HepG2 (cell line): ENCODE data around the gene PNPLA8. TPM values are rescaled to one million over a fixed set of nuclear protein-coding genes. Genes with fewer than 3 reads are reported as not detected.

Experiments
- CBX5 ChIP-seq: sonication (generic); formaldehyde crosslinking; IDR thresholded peaks from 2 replicates; pipeline ENCODE4 v1.4.0; 2020; ENCODE audit warnings: missing genetic modification reagents, borderline replicate concordance
- CEBPB ChIP-seq: IDR thresholded peaks from 2 replicates; pipeline ENCODE4 v1.6.1; 2011; ENCODE audit warnings: low read depth, low read length, improper control_type of control experiment, borderline replicate concordance
- DDIT3 ChIP-seq: sonication (generic); formaldehyde crosslinking; IDR thresholded peaks from 2 replicates; pipeline ENCODE4 v1.4.0; 2020; ENCODE audit warnings: mild to moderate bottlenecking, missing genetic modification reagents
- DMAP1 ChIP-seq: IDR thresholded peaks from 2 replicates; pipeline ENCODE4 v1.6.1; 2016
- ELF3 ChIP-seq: IDR thresholded peaks from 2 replicates; pipeline ENCODE4 v1.6.1; 2016; ENCODE audit warnings: missing genetic modification reagents, missing compliant biosample characterization
- ERF ChIP-seq: IDR thresholded peaks from 2 replicates; pipeline ENCODE4 v1.6.1; 2018; ENCODE audit warnings: missing biosample characterization, missing genetic modification reagents
- GFI1 ChIP-seq: sonication (generic); formaldehyde crosslinking; IDR thresholded peaks from 2 replicates; pipeline ENCODE4 v1.5.0; 2020; ENCODE audit warnings: missing genetic modification reagents, mild to moderate bottlenecking, borderline replicate concordance
- HDAC2 ChIP-seq: sonication (generic); formaldehyde crosslinking; IDR thresholded peaks from 2 replicates; pipeline ENCODE4 v1.4.0; 2020; ENCODE audit warnings: missing genetic modification reagents
- HIC2 ChIP-seq: sonication (generic); formaldehyde crosslinking; IDR thresholded peaks from 2 replicates; pipeline ENCODE4 v1.9.0; 2022; ENCODE audit warnings: low read depth, missing genetic modification reagents
- KLF9 ChIP-seq: IDR thresholded peaks from 2 replicates; pipeline ENCODE4 v1.6.1; 2016; ENCODE audit warnings: low read depth
- MED13 ChIP-seq: sonication (generic); formaldehyde crosslinking; IDR thresholded peaks from 2 replicates; pipeline ENCODE4 v1.5.0; 2020; ENCODE audit warnings: missing genetic modification reagents
- NFATC3 ChIP-seq: sonication (generic); formaldehyde crosslinking; IDR thresholded peaks from 2 replicates; pipeline ENCODE4 v1.5.1; 2020; ENCODE audit warnings: mild to moderate bottlenecking, missing genetic modification reagents
- YEATS4 ChIP-seq: sonication (generic); formaldehyde crosslinking; IDR thresholded peaks from 2 replicates; pipeline ENCODE4 v1.4.0; 2020; ENCODE audit warnings: missing genetic modification reagents, borderline replicate concordance
- ZFP36L1 ChIP-seq: sonication (generic); formaldehyde crosslinking; IDR thresholded peaks from 2 replicates; pipeline ENCODE4 v1.8.0; 2022; ENCODE audit warnings: mild to moderate bottlenecking, missing genetic modification reagents, moderate library complexity
- ZNF224 ChIP-seq: sonication (generic); formaldehyde crosslinking; IDR thresholded peaks from 2 replicates; pipeline ENCODE4 v1.5.0; 2020; ENCODE audit warnings: mild to moderate bottlenecking, missing genetic modification reagents
- ZNF274 ChIP-seq: sonication (generic); formaldehyde crosslinking; IDR thresholded peaks from 2 replicates; pipeline ENCODE4 v1.5.1; 2020; ENCODE audit warnings: mild to moderate bottlenecking, missing genetic modification reagents
- ZNF350 ChIP-seq: sonication (generic); formaldehyde crosslinking; IDR thresholded peaks from 2 replicates; pipeline ENCODE4 v1.4.0; 2020; ENCODE audit warnings: mild to moderate bottlenecking, low read depth, missing genetic modification reagents, borderline replicate concordance
- ZNF749 ChIP-seq: sonication (generic); formaldehyde crosslinking; IDR thresholded peaks from 2 replicates; pipeline ENCODE4 v1.8.0; 2022; ENCODE audit warnings: mild to moderate bottlenecking, missing genetic modification reagents, moderate library complexity, borderline replicate concordance
- ZNF816 ChIP-seq: sonication (generic); formaldehyde crosslinking; IDR thresholded peaks from 2 replicates; pipeline ENCODE4 v1.8.0; 2022; ENCODE audit warnings: missing genetic modification reagents, mild to moderate bottlenecking, borderline replicate concordance
- polyA plus RNA-seq, 8 experiments: library from polyadenylated mRNA; depleted of rRNA in 3 of 8; stranded (reverse) in 7 of 8; unstranded in 1 of 8; fragments of >200 nt; fragmentation: Illumina TruSeq in 4 of 8; extraction: Trizol in 4 of 8; gene quantifications; 2 replicates each; pipeline versions ENCODE4 v1.2.1 to v1.2.3, GENCODE V29; 2011 to 2016; ENCODE audit warnings: low read depth in 4 of 8, missing spikeins in 1 of 8, mixed read lengths in 1 of 8; ENCODE audit not compliant: insufficient read depth in 1 of 8
- total RNA-seq, 5 experiments: library from RNA; depleted of rRNA; stranded (reverse); fragments of >200 nt; fragmentation: Illumina TruSeq; extraction: Trizol; gene quantifications; 2 replicates each; pipeline ENCODE4 v1.2.3, GENCODE V29; 2016; ENCODE audit warnings: low read depth in 1 of 5
- TF ChIP-seq, protein P1 (sequence below): sonication (generic); formaldehyde crosslinking; IDR thresholded peaks from 2 replicates; pipeline ENCODE4 v1.5.0; 2020; ENCODE audit warnings: mild to moderate bottlenecking, missing genetic modification reagents
- TF ChIP-seq, protein P2 (sequence below): sonication (generic); formaldehyde crosslinking; IDR thresholded peaks from 2 replicates; pipeline ENCODE4 v1.4.0; 2020; ENCODE audit warnings: missing genetic modification reagents, borderline replicate concordance

The PNPLA8 gene
- total and polyA plus RNA-seq, 2 of the 13 experiments (the other 11 are each of a cell fraction or from before 2014, with no cell fraction given), result 6.3 to 11.4 TPM

- TF ChIP-seq ELF3 (CRISPR knock-in tag) (peak; percentile 77), NFATC3 (CRISPR knock-in tag) (no peak), ERF (CRISPR knock-in tag) (peak; percentile 67), GFI1 (CRISPR knock-in tag) (no peak; the same call in 1 of the 2 replicates), HDAC2 (CRISPR knock-in tag) (peak; percentile 34; the same call in 1 of the 2 replicates), HIC2 (CRISPR knock-in tag) (peak; percentile 42; the same call in 1 of the 2 replicates), KLF9 (0 out of 2 replicates have a peak, but pooled peaks have one; percentile 20), ZNF274 (CRISPR knock-in tag) (peak; percentile 56; the same call in 1 of the 2 replicates), ZNF350 (CRISPR knock-in tag) (peak; percentile 90; the same call in 1 of the 2 replicates), CEBPB (peak; percentile 90), ZNF749 (no peak; the same call in 1 of the 2 replicates), DMAP1 (peak; percentile 63), CBX5 (CRISPR knock-in tag) (0 out of 2 replicates have a peak, but pooled peaks have one; percentile 8), MED13 (CRISPR knock-in tag) (no peak), YEATS4 (CRISPR knock-in tag) (peak; percentile 46), ZNF224 (0 out of 2 replicates have a peak, but pooled peaks have one; percentile 55), DDIT3 (CRISPR knock-in tag) (no peak), ZNF816 (CRISPR knock-in tag) (peak; percentile 91; the same call in 1 of the 2 replicates), ZFP36L1 (CRISPR knock-in tag) (peak; percentile 82)
- TF ChIP-seq, protein P1, sequence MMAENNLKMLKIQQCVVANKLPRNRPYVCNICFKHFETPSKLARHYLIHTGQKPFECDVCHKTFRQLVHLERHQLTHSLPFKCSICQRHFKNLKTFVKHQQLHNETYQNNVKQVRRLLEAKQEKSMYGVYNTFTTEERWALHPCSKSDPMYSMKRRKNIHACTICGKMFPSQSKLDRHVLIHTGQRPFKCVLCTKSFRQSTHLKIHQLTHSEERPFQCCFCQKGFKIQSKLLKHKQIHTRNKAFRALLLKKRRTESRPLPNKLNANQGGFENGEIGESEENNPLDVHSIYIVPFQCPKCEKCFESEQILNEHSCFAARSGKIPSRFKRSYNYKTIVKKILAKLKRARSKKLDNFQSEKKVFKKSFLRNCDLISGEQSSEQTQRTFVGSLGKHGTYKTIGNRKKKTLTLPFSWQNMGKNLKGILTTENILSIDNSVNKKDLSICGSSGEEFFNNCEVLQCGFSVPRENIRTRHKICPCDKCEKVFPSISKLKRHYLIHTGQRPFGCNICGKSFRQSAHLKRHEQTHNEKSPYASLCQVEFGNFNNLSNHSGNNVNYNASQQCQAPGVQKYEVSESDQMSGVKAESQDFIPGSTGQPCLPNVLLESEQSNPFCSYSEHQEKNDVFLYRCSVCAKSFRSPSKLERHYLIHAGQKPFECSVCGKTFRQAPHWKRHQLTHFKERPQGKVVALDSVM (CRISPR knock-in tag), result no peak
- TF ChIP-seq, protein P2, sequence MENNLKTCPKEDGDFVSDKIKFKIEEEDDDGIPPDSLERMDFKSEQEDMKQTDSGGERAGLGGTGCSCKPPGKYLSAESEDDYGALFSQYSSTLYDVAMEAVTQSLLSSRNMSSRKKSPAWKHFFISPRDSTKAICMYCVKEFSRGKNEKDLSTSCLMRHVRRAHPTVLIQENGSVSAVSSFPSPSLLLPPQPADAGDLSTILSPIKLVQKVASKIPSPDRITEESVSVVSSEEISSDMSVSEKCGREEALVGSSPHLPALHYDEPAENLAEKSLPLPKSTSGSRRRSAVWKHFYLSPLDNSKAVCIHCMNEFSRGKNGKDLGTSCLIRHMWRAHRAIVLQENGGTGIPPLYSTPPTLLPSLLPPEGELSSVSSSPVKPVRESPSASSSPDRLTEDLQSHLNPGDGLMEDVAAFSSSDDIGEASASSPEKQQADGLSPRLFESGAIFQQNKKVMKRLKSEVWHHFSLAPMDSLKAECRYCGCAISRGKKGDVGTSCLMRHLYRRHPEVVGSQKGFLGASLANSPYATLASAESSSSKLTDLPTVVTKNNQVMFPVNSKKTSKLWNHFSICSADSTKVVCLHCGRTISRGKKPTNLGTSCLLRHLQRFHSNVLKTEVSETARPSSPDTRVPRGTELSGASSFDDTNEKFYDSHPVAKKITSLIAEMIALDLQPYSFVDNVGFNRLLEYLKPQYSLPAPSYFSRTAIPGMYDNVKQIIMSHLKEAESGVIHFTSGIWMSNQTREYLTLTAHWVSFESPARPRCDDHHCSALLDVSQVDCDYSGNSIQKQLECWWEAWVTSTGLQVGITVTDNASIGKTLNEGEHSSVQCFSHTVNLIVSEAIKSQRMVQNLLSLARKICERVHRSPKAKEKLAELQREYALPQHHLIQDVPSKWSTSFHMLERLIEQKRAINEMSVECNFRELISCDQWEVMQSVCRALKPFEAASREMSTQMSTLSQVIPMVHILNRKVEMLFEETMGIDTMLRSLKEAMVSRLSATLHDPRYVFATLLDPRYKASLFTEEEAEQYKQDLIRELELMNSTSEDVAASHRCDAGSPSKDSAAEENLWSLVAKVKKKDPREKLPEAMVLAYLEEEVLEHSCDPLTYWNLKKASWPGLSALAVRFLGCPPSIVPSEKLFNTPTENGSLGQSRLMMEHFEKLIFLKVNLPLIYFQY, result no peak
Measured at GRCh38 chr7:108525985-108526767, at the start of gene PNPLA8 (continued).
